A673 (cell line): ENCODE measurements around the gene TMEFF2.

Experiments used
- CTCF ChIP-seq: fragments of 300-800, 200-600 bp; sonication (generic); conservative IDR thresholded peaks from 2 replicates; pipeline ENCODE4 v1.5.1; 2017; ENCODE audit warnings: low read depth, mild to moderate bottlenecking, antibody characterized with exemption, low read length, moderate library complexity, mixed read lengths
- EZH2 ChIP-seq: fragments of 200-600 bp; sonication (generic); IDR thresholded peaks from 2 replicates; pipeline ENCODE4 v1.6.1; 2017; ENCODE audit warnings: borderline replicate concordance, low read depth, mild to moderate bottlenecking, mixed read lengths, antibody characterized with exemption, low read length; ENCODE audit not compliant: poor library complexity, severe bottlenecking

DNA sequence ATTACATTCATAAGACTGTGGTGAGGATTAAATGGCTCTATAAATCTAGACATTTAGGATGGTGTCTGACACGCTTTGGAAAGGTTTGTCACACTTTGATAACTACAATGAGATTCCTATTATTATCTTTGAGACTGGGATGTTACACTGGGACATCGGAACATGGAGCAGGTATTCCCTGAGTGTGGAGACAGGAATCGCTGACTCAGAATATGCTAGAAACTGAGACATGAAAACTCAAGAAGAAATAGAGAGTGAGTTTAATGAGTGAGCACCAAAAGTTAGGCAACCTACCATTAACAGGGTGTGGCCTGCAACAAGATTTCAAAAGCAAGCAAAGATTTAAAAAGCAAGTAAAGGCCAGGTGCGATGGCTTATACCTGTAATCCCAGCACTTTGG is 145.4 kb downstream of the TMEFF2 start:
- no peak for TF ChIP-seq EZH2
- no peak for TF ChIP-seq CTCF
